Stimulated activated CD8-positive, alpha-beta memory T cell treated with anti-CD3 and anti-CD28 coated beads, Interleukin-4, amount 100 ng/mL, for 1 hour (primary cell): ENCODE data around the gene CLEC3A.
A peak's percentile ranks its signal among the peaks of the same experiment; 100 is the strongest.
"Not testable (repeated sequence)": the region's sequence is repeated elsewhere in the genome, so short reads cannot be mapped to it uniquely, and the experiment has no call there.

ENCODE experiments used
- DNase-seq, 2 donors: peaks; one replicate each; pipeline ENCODE4 v3.0.0-alpha.2; 2020; ENCODE audit warnings: low read depth in 2 of 2, low spot score in 1 of 2

Gene CLEC3A

DNA sequence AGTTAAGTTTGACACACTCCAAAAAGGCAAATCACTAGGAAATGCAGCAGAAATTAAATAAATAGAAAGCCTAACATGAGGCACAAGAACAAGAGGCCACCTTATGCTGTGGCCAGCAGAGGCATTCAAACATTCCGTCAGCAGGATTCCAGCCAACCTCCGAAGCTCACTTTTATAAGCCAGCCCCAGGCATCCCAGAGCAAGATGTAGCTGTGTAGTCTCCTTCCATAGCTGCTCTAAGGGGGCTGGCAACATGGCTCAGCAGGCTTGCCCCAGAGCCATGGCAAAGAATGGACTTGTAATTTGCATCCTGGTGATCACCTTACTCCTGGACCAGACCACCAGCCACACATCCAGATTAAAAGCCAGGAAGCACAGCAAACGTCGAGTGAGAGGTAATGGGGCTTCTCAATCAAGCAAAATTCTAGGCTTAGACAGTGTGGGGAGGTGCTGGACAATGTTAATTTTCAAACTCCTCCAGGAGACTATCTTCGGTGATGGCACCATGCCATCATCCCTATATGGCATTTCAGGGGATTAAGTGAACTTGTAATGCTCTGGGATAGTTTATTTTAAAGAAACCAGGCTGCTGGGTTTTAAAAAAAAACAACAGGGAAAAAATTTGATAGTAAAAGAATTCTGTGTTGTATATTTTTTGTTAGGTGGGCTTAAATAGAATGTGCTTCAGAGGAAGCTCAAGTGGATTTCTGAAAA lies at the start of gene CLEC3A:
TSS of gene CLEC3A (plus strand) at position 202 of the 714 bp plus-strand sequence. CDS start at position 281, 79 bp downstream.
- no peak for DNase-seq

- no peak for DNase-seq
These were observed 47.5 kb upstream of the CLEC3A start for GRCh38 chr16:77974883-77975282.

DNA sequence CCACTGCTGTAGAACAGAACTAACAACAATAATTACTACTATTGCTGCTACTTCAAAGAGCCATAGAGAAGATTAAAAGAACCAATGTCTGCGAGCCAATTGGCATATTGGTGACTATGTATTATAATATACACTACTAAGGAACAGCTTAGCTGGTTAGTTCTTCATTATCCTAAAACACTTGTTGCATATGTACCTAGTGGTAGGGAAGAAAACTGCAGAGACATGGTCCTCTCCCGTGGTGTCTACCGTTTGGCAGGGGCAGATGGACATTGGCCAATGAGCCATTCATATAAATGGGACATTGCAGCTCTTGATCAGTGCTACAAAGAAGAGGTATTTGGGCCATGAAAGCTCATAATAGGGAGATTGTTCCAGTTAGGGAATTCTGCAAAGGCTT lies 46.4 kb upstream of the CLEC3A start:
- DNase-seq: no peak

DNA sequence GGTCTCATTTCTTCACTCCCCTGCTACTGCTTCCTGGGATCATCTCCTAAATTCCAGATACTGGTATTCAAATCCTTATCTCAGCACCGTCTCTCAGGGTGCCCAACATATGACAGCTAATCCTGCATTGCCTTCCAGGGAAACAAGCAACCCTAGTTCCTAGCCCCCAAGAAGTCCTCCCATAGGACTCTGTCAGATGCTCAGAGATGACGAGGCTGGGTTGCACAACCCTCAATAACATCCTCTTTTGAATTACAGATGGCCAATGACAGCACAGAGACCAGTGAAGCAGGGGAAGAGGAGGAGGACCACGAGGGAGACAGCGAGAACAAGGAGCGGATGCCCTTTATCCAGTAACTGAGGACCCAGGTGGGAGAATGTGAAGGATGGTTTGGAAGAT lies 45.0 kb upstream of the CLEC3A start:
- no peak for DNase-seq

- DNase-seq: no peak
These were observed 37.2 kb upstream of the CLEC3A start for GRCh38 chr16:77985111-77985510.

- no peak for DNase-seq
These were observed 36.2 kb upstream of the CLEC3A start for GRCh38 chr16:77986011-77986740.

- DNase-seq: no peak
These were observed 34.5 kb upstream of the CLEC3A start for GRCh38 chr16:77987810-77988209.

DNA sequence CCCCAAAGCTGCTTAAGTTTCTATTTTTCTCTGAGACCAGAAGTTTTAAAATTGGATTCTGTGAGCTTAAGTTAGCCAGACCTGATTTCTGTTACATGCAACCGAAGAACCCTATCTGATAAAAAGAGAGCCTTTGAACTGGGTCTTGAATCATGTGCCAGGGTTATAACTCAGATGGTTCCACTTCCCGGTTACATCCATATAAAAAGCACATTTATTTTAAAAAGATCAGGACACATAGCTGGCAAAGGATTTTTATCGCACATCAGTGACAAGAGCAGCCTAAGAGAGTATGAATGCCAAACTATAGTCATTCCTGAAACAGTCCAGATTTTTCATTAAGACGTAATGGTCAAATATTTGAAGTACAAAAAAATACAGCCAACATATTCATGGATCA lies 32.5 kb upstream of the CLEC3A start:
- no peak for DNase-seq

- no peak for DNase-seq
These were observed 30.6 kb upstream of the CLEC3A start for GRCh38 chr16:77991701-77992100.

- not testable (repeated sequence) for DNase-seq
These were observed 30.0 kb upstream of the CLEC3A start for GRCh38 chr16:77992381-77992780.

DNA sequence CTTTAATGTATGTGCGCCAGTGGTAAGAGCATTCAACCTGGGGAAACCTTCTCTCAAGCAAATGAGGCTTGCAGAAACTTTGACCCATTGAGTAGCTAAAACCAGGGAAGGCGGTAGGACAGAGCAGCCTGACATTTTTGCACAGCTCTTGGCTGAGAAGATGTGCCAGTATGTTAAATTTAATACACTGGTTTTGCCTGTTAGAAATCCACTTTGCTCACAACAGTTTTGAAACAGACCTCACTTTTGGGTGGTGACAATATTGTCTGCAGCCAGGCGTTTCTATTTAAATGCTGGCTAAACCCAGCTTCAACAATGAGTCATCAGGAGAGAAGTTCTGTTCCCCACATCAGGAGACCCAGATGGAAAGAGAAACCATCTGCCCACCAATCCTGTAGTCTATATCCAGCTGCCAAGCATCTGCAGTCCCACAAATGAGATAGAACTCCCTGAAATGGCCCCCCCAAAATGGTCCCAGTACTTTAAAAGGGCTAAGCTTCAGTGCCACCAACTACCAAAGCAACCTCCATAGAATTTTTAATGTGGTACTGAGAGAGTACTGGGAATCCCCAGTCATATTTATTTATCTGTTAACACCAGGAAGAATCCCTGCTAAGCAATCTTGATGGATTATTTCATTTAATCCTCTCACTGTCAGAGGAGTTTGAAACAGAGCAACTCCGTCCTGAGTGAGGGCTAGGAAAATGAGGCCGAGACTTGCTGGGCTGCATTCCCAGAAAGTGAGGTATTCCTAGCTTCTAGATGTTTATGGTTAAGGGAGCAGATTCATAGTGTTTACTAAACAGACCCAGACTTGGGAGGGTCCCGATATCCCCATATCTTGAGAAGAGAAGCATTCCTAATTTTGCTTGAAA lies 29.0 kb upstream of the CLEC3A start:
- DNase-seq: no peak

DNA sequence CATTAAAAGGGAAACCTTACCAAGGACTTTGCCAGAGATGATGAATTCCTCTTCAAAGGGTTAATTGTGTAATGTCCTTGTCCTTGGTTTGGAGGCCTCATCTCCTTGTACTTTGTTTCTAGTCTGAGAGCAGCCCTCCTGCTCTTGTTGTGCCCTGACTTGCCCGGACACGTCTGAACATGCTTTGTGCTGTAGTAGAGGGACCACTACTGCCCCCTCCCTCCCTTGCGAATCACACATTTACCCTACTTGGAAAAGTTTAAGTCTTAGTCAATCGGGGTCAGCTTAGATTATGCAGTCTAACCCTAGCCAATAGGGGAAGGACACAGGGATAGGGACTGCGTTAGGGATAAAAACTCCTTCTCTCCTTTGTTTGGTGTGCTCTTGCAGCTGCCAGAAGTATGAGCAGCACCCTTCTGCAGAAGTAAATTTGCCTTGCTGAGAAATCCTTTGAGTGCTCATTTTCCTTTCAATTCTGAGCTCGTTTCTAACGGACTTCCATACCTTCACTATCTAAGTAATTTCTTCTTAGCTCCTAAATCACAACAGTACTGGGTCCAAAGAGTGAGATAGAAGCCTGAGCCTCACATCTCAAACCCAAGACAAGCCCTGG lies 26.4 kb upstream of the CLEC3A start:
- DNase-seq: no peak

DNA sequence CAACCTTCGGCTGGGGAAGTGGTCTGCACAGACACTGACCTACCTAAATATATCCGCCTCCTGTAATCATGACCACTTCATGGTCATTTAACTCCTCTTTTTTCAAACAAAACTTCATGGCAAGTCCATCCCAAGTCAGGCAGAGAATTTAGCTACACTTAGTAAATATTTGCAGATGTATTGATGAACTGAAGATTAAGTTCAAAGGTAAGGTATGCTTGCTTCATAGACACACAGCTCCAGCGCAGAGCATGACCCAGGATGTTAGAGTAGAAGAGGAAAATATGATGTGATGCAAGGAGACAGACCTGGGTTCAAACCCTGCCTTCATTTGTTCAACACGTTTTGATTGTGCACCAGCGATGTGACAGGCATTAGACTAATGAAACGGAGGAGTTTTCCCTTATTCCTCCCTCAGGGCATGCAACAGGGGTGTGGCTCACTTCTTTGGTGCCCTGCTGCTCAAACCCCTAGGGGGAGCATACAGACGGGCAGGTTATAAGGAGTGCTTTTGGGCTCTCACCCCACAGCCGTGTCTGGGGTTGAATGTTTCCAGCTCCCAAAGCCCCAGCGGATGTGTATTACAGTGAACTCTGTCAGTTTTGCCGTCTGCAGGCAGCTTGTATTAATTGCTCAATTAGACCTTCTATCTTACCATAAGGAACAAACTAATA lies 23.9 kb upstream of the CLEC3A start:
- no peak for DNase-seq

DNA sequence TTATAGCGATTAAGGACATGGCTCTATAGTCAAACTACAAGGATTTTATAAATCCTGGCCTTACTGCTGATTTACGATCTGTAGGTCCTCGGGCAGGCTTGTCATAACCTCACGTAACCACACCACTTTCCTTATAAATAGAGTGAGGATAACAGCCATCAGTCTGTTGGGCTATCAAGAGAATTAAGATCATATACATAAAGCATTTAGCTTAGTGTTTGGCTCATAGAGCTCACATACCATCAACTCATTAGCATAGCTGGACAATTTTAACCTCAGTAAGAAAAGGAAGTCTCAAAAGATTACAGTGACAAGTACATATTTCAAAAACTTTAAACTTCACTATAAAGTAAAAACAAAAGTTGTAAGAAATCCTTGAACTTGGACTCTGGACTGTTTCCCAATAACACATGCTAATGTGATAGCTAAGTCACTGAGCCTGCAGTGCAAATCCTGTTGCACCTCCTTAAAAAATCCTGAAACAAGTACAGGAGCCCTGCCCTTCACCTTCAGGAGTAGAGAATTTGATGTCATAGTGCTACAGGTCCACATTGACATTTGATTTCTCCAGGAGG lies 20.8 kb upstream of the CLEC3A start:
- DNase-seq: no peak

DNA sequence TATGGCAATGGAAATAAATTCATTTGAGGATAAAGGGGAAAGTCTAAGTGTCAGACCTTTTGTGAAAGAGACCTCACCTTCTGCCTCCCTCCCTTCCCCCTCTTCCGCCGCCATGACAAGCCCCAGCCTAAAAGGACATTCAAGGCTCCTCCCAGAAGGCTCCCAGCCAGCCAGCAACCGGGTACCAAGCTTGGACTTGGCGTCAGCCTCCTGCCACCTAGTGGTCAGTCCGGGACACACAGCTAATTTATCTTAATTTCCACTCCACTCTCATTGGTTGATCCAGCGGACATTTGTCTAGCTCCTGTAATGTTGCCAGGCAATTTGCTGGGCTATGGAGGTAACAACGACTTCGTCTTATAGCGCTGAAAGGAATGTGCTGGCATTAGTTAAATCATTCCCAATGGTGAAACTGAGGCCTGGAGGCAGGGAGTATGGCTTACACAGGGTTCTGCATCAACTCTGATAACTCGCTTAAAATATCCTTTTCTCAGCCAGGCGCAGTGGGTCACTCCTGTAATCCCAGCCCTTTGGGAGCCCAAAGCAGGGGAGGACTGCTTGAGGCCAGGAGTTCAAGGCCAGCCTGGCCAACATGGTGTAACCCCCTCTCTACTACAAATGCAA lies 19.3 kb upstream of the CLEC3A start:
- DNase-seq: peak in 1 of 2 donors; percentile 17

DNA sequence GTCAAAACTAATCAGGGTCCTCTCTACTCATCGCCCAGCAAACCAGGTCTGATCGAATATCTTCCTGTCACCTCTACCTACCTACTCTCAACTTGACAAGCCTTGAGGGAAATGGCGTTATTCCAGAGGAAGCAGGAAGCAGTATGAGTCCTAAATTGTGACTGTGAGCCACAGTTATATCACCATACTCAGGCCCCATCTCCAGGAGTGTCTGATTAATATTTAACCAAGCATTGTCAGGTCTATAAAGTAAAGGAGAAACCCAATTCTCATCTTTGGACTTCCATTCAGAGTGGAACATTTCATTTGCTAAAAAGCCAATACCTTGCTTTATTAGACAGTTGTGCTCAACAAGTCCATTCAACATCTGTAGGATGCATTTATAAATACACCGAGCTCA lies 17.8 kb upstream of the CLEC3A start:
- no peak for DNase-seq

- DNase-seq: no peak
These were observed 16.5 kb upstream of the CLEC3A start for GRCh38 chr16:78005881-78006280.

GRCh38 chr16:78007121-78007520 lies 15.2 kb upstream of the CLEC3A start:
- DNase-seq: no peak

DNA sequence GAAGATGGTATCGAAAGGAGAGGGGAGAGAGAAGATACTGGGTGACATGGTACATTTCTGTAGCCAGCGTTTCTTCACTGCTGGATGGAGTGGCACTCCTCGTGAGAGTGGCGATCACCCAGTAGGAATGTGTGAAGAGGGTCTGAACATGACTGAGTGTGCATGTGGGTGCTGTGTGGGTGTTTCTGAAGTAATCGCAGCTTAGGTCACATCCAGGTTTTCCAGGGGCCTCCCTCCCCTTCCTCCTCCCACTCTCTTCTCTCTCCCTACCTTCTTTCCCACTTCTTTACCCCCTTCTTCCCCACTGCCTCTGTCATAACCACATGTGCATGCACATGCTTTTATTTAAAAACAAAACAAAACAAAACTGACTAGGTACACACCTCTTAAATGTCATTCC lies 1.8 kb downstream of the CLEC3A start:
- DNase-seq: no peak

DNA sequence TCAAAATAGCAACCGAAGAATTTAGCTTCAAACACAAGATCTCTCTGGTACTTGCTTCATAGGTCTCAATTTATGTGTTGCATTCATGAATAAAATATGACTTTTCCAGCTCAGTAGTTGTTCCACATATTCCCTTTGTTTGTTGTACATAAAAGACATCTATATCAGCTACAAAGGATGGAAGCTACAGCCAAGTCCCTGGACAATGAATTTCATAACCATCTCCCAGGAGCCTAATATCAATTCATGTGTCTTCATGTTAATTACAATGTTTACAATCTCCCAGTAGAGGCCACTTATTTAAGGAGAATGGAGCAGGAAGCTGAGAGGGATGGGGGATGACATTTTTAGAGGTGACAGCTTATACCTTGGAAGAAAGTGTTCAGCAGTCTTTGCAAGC lies 3.3 kb downstream of the CLEC3A start:
- no peak for DNase-seq
